GM21367 (cell line): ENCODE results near the gene RSPO1.
"Not testable (repeated sequence)": the region's sequence is repeated elsewhere in the genome, so short reads cannot be mapped to it uniquely, and the experiment has no call there.

ENCODE experiments used
- ATAC-seq: cut with Tn5 transposase; IDR thresholded peaks from one replicate; pipeline ENCODE4 v1.9.1; 2021; ENCODE audit not compliant: unreplicated experiment

Gene RSPO1

GRCh38 chr1:37634244-37634991 is at the start of gene RSPO1:
RSPO1 (minus strand) TSS chr1:37634892; CDS start chr1:37629661, 5,231 bp downstream.
- no peak for ATAC-seq

- not testable (repeated sequence) for ATAC-seq
These were observed 49.5 kb upstream of the RSPO1 start for GRCh38 chr1:37684182-37684581.

- peak; percentile 45 for ATAC-seq
These were observed 47.8 kb upstream of the RSPO1 start for GRCh38 chr1:37682334-37682987.

GRCh38 chr1:37680933-37681332 is 46.2 kb upstream of the RSPO1 start:
- ATAC-seq, result no peak

- ATAC-seq, result no peak
These were observed 43.1 kb upstream of the RSPO1 start for GRCh38 chr1:37677808-37678207.

- no peak for ATAC-seq
These were observed 42.4 kb upstream of the RSPO1 start for GRCh38 chr1:37677143-37677439.

- ATAC-seq, result no peak
These were observed 41.8 kb upstream of the RSPO1 start for GRCh38 chr1:37676281-37677142.

GRCh38 chr1:37673920-37674319 is 39.2 kb upstream of the RSPO1 start:
- no peak for ATAC-seq

GRCh38 chr1:37672136-37672870 is 37.6 kb upstream of the RSPO1 start:
- no peak for ATAC-seq

- ATAC-seq, result no peak
These were observed 36.6 kb upstream of the RSPO1 start for GRCh38 chr1:37671261-37671660.

GRCh38 chr1:37670133-37670532 is 35.4 kb upstream of the RSPO1 start:
- no peak for ATAC-seq

GRCh38 chr1:37667023-37667671 is 32.5 kb upstream of the RSPO1 start:
- ATAC-seq, result no peak

- no peak for ATAC-seq
These were observed 31.7 kb upstream of the RSPO1 start for GRCh38 chr1:37666241-37666867.

- ATAC-seq, result no peak
These were observed 28.8 kb upstream of the RSPO1 start for GRCh38 chr1:37663426-37664000.

GRCh38 chr1:37662031-37662755 is 27.5 kb upstream of the RSPO1 start:
- ATAC-seq, result no peak

GRCh38 chr1:37661401-37661800 is 26.7 kb upstream of the RSPO1 start:
- ATAC-seq, result no peak

GRCh38 chr1:37660664-37661063 is 26.0 kb upstream of the RSPO1 start:
- ATAC-seq, result no peak

GRCh38 chr1:37658486-37658885 is 23.8 kb upstream of the RSPO1 start:
- ATAC-seq, result no peak
